NCI-H187 (cell line): ENCODE data around the gene INPP5F.

Experiments
- DNase-seq, 2 experiments: peaks; one replicate each; lab custom pipeline; 2025; lab: John Stamatoyannopoulos, UW

INPP5F gene

GRCh38 chr10:119725828-119726675 lies at the start of gene INPP5F:
INPP5F (plus strand) TSS chr10:119726050; CDS start chr10:119726263, 213 bp downstream.
- DNase-seq = peak; percentile 71 to 93

GRCh38 chr10:119677126-119677525 lies 48.7 kb upstream of the INPP5F start:
- no peak for DNase-seq

GRCh38 chr10:119677904-119678755 lies 47.7 kb upstream of the INPP5F start:
- DNase-seq = no peak

- DNase-seq = no peak
These were observed 46.4 kb upstream of the INPP5F start for GRCh38 chr10:119679480-119679829.

DNA sequence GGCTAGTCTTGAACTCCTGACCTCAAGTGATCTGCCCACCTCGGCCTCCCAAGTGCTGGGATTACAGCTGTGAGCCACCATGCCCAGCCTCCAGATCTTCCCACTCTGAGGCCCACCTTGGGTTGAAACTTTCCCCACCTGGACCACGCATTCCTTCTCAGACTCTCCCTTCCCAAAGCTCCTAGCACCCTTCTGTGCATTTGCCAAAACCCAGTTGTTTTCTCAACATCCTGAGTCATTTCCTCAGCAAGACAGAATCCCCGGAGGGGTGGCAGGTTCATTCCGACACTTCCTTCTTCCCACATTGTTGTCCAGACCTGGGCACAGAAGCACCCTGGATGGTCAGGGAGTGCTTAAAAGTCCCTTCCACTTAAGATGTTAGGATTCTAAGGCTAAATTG lies 45.8 kb upstream of the INPP5F start:
- no peak for DNase-seq

DNA sequence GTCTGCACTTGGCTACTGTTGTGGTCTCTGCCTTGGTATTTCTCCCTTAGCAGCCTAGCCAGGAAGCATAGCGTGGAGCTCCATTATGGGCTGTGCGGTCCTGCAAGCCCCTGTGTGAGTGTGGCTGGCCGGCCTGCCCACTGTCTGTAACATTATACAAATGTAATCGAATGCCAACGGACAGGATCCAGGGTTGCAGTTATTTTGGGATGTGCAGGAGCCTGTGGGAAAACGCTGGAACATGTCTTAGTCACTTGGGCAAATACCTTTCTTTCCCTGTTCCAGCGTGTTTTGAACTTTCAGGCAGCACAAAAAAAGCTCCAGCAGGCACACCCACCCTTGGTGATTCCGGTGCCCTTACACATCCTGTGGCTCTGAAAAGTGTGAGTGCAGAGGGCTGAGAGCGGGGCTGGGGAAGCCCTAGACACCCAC lies 45.2 kb upstream of the INPP5F start:
- no peak for DNase-seq

- DNase-seq = peak in 1 of 2 experiments; percentile 25
These were observed 39.2 kb upstream of the INPP5F start for GRCh38 chr10:119686465-119687191.

DNA sequence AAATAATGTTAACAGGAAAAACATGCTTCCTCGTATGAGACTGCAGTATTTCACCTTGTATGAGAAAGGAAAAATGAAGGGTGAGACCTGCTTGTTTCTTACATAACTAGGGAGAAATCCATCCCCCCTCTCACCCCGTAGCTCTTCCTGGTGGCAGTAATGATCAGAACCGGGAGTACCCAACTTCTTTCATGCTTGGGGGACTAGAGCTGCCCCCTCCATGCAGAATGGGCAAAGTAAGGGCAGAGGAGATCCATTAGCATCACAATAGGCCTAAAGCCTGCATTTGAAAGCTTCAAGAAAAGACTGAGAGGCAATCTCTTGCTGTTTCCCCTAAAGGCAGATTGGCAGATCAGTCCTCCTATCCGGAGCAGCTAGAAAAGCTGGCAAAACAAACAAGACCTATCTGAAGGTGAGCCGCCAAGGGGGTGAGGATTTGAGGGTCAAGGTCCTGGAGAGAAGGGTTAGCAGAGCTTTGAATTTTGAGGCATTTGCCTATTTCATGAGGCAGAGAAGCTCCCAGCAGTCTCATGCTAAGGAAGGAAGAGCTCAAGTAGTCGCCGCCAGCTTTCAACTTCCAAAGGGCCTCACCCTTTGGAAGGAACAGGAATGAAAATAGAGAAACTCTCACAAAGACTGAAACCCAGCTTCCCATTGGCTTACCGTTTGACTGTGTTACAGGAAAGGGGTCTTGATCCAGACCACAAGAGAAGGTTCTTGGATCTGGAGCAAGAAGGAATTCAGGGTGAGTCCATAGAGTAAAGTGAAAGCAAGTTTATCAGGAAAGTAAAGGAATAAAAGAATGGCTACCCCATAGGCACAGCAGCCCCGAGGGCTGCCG lies 38.4 kb upstream of the INPP5F start:
- no peak for DNase-seq

- DNase-seq = no peak
These were observed 37.8 kb upstream of the INPP5F start for GRCh38 chr10:119688033-119688508.

DNA sequence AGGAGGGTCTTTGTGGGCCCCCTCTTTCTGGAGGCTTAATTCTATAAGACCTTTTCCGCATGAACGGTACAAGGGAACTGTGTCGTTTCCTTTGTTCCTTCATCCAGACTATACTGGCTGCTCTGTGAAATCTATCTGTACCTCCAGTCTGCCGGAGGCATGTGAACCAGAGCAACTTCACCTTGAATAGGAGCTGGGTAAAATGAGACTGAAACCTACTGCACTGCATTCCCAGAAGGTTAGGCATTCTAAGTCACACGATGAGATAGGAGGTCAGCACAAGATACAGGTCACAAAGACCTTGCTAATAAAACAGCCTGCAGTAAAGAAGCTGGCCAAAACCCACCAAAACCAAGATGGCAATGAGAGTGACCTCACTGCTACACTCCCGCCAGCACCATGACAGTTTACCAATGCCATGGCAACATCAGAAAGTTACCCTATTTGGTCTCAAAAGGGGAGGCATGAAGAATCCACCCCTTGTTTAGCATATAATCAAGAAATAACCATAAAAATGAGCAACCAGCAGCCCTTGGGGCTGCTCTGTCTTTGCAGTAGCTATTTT lies 36.8 kb upstream of the INPP5F start:
- DNase-seq = no peak

DNA sequence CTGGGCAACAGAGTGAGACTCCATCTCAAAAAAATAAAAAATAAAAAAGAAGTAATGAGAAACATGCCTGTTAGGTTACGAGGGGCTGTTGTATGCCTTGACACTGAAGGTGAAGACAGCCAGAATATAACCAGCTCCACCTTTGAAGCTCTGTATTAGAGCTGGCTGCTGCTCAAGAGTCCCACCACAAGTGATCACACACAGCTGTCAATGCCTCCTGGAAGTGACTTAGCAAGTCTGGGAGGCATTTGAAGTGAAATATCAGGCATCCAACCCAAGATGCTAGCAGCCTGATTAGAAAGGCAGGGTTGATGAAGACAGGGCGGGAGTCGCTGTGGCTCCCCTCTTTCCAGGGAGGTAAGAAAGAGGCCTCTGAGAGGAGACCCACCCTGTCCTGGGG lies 34.1 kb upstream of the INPP5F start:
- DNase-seq = no peak

- no peak for DNase-seq
These were observed 32.4 kb upstream of the INPP5F start for GRCh38 chr10:119693262-119693957.

- no peak for DNase-seq
These were observed 31.2 kb upstream of the INPP5F start for GRCh38 chr10:119694608-119695007.

DNA sequence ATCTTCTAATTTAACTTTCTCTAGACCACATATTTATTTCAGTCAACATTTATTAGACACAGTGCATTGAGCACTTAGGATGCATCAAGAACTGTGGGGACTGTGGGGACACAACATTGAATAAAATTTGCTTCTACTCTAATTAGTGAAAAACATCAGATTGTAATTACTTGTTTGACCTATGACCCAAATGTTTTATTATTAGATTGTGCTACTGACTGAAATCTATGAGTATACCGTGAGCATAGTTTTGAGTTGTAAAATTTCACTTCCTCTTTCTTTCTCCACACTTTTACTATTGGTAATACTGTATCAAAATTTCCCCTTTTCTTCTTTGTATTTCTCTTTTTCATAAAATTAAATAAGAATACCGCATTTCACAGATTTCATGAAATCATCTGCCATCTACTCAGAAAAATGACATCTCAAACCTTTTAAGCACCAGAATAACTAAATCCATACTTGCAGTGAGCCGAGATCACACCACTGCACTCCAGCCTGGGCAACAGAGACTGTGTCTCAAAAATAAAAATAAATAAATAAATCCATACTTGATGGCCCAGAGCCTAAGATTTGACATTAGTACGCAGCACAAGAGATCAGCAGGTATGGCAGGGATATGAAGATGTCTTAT lies 25.4 kb upstream of the INPP5F start:
- no peak for DNase-seq

DNA sequence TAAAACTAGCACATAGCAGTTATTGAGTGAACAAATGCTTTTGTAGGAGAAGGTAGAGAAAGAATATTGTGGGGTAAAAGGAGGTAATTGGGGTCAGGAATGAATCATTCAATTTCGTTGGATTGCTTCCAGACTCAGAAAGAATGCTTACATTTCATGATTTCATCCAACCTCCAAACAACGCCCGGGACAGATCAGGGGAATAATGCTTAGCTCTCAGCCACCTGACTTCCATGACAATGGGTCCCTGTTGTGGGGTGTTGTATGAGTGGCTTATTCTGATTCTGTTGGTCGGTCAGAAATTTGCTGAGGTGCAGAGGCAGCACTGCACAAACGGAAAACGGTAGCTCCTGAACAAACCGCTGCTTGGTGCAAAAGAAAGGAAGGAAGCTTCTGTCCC lies 24.0 kb upstream of the INPP5F start:
- no peak for DNase-seq

GRCh38 chr10:119702583-119702982 lies 23.3 kb upstream of the INPP5F start:
- DNase-seq = no peak

GRCh38 chr10:119703903-119704508 lies 21.8 kb upstream of the INPP5F start:
- DNase-seq = no peak

DNA sequence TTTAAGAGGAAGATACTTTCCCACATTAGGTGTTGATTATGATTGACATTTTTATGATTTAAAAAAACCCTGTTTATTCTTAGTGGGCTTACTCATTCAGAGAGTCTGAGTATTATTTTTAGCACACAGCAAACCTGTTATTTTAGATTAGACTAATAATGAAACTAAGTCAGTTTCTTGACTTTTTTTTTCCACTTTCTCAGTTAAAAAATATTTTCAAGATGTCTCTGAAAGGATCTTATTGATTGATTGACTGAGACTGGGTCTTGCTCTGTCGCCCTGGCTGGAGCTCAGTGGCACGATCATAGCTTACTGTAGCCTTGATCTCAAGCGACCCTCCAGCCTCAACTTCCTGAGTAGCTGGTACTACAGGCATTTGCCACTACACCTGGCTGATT lies 20.4 kb upstream of the INPP5F start:
- no peak for DNase-seq

- DNase-seq = peak in 1 of 2 experiments; percentile 3
These were observed 19.1 kb upstream of the INPP5F start for GRCh38 chr10:119706521-119707278.
